Dedifferentiated amniotic fluid mesenchymal stem cell (primary cell): ENCODE results near the gene ARSB.
A peak's percentile ranks its signal among the peaks of the same experiment; 100 is the strongest.
"Not testable (repeated sequence)": the region's sequence is repeated elsewhere in the genome, so short reads cannot be mapped to it uniquely, and the experiment has no call there.

Source experiments
- DNase-seq: peaks from one replicate; pipeline ENCODE4 v3.0.0-alpha.2; 2016; ENCODE audit errors: extremely low spot score

The ARSB gene

DNA sequence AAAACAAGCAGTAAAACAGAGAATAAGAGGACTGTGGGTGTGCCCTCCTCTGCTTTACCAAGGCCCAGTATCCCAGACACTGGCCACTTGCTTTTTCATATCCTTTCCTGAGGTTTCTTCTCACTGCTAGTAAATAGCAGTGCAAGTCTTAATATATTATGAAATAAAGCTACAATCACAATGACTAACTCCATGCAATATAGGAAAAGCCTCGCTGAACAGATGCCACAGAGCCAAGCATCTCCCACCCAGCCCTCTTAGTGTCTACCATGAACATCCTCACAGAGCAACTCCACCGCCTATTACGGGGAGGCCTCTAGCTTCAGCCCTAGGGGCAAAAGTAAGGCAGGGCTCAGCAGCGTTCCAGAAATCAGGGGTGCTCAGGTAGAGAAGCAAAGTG is 205.8 kb downstream of the ARSB start:
- DNase-seq: no peak

DNA sequence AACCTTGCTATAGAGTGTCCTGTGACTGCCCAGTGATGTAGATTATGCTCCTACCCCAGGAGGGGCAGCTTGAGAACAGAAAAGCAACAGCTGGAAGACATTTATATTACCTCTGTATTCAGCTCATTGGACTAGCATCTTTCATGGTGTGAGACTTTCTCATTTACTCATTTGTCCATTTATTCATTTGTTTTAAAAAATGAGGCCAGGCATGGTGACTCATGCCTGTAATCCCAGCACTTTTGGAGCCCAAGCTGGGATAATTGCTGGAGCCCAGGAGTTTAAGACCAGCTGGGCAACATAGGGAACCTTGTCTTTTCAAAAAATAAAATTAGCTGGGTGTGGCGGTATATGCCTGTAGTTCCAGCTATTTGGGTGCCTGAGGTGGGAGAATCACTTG is 206.6 kb downstream of the ARSB start:
- DNase-seq: no peak

DNA sequence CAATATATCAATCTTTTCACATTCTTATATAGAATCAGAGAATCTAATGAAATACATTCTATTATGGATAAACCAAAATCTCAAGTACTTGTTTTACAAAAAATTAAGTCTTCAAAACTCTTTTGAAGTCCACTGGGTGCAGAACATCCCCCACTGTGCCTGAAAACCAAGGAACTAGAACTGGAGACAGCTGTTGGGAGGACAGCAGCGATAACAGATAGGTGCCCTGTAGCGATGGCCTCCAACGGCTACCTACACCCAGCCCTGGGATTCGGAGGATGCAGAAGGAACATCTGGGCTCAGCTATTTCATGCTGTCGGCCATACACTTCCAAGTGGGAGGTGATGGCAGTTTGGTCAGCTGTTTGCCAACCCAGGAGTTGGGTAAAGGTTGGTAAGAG is 207.2 kb downstream of the ARSB start:
- DNase-seq: no peak

DNA sequence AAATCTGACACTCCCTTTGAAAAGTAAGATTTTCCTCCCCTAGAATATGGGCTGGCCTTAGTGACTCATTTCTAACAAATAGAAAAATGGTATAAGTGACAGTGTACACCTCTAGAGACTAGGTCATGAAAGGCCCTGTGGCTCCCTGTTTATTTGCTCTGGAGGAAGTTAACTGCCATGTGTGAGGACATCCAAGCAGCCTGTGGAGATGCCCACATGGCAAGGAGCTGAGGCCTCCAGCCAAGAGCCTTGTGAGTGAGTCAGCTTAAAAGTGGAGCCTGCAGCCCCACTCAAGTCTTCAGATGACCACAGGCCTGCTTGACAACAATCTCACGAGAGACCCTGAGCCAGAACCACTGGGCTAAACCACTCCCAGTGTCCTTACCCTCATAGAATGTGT is 208.5 kb downstream of the ARSB start:
- no peak for DNase-seq

DNA sequence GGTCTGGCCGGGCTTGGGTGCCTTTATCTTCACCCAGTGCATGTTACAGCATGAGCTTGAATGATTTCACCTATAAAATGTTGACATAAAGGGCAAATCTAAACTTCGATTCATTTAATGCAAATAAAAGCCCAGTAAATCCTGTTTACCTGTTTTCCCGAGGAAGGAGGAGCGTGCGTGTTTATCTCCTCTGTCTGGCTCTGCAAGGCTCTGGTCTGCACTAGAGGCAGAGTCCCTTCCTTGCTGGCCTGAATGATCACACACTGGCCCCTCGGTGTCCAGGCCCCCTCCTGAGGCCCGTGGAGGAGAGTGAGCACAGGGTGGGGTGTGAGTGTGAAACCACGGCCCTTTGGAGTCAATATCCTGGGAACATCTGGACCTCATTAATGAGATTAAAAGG is 211.5 kb downstream of the ARSB start:
- DNase-seq: no peak

DNA sequence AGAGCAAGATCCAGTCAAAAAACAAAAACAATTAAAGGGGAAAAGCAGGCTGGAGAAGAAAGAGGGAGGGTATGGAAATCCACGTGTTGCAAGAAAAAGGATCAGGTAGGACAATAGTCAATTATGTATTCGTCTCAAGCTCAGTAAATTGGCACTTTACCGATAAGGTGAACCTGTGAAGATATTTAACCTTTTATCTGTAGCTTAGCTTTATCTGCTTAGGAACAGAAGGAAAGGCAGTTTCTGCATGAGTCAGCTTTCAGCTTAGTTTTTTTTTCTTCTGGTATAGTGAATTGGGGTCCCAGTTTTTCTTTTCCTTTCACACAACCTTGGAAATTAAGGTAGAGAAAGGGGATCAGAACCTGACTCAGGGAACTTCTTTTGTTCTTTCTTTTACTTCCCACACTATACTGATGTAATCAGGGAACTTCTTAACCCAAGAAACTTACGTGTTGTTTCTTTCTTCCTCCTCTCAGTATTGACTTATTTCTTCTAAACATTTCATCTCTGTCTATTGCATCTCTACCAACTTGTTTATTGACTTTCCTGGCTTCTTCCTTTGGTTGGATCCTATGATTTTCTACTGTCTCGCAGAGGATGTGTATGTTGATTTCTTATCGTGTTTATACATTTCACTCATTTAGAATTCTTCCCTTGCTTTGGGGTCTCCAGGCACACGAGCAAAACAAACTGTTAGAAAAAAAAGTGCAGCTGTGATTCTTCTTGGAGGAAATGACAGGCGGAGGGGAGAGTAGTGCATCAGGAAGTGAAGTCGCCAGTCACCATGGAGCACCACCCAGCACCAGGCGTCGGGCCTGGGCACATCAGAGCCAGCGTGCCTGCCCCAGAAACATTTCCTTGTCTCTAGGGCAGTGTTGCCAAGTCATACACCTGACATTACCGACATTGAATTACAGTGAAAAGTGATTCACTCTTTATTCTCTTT is 213.6 kb downstream of the ARSB start:
- DNase-seq: no peak

DNA sequence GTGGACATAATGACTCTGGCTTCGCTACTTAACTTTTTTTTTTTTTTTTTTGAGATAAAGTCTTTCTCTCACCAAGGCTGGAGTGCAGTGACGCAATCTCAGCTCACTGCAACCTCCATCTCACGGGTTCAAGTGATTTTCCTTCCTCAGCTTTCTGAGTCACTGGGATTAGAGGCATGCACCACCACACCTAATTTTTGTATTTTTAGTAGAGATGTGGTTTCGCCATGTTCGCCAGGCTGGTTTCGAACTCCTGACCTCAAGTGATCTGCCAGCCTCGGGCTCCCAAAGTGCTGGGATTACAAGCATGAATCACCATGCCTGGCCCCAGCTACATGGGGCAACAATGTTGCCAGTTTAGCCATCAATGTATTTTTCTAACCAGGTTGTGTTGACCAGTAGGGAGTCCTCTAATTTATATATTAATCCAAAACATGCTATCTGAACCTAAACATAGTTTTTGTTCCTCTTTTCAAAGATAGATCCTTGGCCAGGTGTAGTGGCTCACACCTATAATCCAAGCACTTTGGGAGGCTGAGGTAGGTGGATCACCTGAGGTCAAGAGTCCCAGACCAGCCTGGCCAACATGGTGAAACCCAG is 216.2 kb downstream of the ARSB start:
- no peak for DNase-seq

DNA sequence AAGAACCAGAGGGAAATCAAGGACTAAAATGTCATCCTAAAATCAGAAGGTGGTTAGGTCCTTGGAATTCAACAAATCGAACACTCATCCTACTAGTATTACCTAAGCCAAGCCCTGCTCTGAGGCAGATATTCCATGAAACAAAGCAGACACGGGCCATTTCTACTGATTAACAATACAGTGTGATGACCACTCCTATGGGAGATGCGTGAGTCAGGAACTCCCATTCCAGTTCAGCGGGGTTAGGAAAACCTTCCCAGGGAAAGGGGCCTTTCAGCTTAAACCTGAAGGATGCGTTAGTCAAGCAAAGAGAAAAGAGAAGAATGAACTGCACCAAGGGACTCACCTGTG is 218.7 kb downstream of the ARSB start:
- DNase-seq: no peak

DNA sequence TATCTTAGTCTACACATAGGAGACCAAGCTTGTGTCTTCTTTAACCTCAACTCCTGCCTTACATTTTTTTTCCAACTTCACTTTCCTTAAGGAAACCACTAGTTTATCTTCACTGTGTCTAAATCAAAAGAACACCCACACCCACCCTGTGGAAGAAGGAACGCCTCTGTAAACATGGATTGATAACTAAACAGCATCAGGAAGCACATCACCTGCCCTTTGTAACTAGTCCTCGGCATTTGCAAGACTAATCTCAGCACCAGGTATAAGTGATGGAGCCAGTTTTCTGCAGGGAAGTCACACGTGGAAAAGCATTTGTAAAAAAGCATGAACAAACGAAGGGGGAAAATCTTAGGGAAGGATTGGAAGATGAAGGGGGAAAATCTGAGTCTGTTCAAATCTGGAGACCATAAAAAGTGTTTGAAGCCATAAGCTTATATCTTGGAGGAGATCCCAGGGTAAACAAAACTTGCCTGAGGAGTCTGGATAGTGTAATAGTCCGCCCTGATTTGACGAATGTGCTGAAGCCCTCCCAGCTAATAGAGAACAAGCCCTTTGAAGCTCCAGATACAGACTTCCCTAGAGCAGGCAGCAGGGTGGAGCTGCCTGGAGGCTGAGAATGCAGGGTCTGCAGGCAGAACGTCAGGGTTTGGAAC is 219.2 kb downstream of the ARSB start:
- DNase-seq: no peak

DNA sequence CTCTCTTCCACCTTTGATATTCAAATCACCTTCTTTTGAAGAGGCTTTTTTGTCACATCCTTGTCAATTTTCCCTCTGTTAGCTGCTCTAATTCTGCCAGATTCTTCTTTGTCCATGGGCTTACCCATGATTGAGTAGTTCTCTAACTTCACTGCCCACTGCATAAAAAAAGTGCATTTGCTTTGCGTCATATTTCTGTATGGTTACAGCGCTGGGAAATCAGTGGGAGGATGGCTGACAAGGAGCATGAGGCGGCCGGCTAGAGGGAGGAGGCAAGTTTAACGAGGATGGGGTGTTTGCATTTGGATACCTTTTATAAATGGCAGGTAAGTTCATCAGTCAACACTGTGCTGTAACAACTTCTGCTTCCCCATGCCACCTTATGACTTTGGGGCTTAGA is 220.0 kb downstream of the ARSB start:
- no peak for DNase-seq

DNA sequence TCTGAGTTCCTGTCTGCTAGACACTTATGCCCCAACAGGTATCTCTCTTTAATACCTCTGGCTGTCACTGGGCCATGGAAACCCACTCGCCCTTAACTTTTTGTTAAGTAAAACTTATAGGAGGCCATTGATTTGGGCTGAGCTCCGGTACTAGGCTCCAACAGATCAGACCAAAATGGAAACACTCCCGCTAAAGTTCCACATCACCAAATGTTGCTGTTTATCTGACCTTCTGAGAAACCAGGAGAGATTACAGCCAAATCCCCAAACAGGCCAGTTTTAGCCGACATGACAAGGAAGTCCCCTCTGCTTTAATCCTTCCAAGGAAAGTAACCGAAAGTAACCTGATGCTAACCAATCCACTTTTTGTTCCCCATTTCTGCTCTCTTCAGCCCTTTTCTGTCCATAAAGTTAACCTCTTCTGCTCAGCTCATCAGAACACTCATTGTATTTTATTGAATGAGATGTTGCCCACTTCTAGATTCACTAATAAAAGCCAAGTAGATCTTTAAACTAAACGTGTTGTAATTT is 221.4 kb downstream of the ARSB start:
- DNase-seq: no peak

DNA sequence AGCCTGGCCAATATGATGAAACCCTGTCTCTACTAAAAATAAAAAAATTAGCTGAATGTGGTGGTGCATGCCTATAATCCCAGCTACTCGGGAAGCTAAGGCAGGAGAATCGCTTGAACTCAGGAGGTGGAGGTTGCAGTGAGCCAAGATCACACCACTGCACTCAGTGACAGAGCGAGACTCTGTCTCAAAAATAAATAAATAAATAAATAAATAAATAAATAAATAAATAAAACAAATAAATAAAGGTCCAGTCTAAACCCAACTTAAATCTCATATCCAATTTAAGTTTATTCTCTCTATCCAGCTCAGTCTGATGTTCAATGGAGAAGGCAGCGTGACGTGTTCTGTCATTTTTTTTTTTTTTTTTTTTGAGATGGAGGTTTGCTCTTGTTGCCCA is 222.4 kb downstream of the ARSB start:
- not testable (repeated sequence) for DNase-seq

DNA sequence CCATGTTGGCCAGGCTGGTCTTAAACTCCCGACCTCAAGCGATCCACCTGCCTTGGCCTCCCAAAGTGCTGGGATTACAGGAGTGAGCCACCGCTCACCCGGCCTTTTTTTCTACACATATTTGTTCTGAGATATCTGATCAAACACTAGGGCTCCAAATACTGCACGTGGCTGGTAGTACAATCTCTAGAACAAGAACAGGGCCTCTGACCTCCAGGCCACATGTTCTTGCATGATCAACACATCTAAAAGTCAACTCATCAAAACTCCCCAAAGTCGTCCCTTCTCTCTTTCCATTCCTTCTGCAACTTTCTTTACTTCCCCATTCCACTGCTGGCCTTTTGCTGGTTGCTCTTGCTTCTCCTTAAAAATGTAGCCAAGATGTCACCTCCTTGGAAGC is 223.3 kb downstream of the ARSB start:
- no peak for DNase-seq

DNA sequence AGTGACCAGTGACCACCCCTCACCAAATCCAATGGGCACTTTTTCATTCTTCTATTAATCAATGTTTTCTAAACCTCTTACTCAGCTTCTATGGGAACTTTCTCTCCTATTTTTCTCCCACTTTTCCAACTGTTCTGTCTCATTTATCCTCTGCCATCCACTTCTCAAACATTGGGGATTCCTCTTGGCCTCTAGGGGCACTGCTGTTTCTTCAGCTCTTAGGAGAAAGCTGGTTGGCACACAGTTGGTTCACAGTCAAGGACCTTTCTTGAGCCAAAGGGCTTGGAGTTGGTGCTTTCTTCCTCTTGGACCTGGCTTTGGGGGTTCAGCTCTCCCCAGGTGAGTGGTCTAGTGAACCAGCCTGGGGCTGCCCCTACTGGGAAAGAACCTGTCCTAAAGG is 224.3 kb downstream of the ARSB start:
- no peak for DNase-seq

DNA sequence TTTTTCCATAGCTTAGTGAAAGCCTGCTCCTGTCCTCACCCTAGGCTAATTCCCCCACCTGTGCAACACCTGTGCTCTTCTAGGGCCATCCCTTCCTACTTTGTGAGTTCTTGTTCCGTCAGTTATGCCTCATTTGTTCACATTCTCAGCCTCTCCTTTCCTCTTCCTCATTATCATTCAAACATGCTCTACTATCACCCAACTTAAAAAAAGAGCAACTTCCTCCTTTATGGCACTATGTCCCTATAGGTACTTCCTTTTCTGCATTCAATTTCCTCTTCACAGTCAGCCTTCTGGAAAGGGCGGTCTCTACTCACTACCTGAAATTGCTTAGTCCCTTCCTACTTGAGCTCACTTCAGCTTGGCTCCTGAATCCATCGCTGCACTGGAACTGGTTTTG is 224.7 kb downstream of the ARSB start:
- DNase-seq: no peak

DNA sequence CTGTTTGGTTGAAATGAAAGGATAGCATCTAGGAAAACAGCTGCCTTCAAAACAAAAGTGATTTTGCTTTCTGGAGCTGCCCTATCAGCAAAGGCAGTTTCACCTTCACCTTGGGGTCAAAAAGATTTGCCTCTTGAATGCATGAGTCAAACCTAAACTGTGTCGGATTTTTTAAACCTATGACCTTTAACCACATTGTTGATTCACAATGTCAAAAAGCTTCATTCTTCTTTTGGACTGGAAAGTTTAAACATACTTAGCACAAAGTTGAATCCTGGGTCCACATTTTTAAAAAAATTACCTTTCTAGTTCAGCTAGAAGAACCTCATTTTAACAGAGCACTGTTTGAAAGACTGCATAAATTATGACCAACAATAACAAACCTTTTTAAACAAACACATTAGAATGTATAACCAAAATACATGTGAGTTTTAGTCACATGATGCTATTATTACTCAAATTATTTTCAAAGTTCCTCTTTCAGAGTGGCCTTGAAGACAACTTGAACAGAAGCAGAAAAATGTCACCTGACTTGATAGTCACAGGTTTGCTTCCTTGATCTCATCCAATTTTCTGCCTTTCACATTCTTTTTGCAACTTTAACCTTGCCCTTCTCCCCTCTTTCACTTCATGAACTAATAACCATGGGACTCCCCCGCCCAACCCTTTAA is 226.8 kb downstream of the ARSB start:
- DNase-seq: no peak

DNA sequence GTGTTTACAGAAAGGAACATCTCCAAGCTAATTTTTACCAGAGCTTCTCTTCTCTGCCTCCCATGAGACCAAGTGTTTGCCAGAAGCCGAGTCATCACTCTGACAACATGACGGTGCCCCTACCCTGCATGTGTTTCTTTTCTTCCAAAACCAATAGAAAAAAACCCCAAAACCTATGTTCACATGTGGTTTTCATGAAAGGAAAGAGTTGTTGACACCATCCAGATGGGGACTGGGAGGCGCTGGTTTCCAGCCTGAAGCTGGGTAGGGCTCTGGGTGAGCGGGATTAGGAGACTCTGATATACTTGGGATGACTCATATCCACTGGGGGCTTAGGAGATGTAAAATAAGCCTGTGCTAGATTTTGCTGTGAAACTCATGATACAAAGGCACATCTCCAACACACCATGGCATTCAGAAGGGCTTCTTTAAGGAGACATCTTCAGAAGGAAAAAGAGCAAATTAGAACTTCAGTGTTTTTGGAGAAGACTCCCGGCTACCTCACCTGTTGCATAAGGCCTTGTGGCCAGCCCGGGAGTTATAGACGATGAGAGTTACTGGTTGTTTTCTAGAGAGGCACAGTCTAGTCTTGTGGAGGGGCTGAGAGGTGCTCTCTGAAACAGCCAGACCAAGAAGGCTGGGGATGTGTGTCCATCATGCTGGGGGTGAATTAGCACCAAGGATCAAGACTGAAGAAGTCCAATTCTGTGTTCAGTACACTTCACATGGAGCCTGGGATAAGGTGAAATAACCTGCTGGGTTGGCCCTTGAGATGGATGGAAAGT is 227.6 kb downstream of the ARSB start:
- peak; percentile 61 for DNase-seq

DNA sequence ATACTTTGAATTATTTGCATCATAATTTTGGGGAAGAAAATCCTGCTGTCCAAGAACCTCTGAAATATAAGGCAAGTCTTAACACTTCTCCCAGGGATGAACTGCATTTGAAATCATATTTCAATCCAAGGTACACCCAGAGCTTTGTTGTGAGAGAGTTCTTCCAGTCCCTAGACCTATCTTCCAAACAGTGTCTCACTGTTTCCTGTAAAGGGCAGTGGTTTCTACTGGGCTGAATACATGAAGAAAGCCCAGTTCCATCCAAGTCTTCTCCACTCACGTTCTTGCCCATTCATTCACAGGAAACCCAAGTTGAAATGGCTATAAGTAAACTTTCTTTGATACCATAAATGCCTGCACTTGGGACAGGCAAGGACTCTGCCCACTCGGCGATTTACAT is 228.3 kb downstream of the ARSB start:
- DNase-seq: no peak

DNA sequence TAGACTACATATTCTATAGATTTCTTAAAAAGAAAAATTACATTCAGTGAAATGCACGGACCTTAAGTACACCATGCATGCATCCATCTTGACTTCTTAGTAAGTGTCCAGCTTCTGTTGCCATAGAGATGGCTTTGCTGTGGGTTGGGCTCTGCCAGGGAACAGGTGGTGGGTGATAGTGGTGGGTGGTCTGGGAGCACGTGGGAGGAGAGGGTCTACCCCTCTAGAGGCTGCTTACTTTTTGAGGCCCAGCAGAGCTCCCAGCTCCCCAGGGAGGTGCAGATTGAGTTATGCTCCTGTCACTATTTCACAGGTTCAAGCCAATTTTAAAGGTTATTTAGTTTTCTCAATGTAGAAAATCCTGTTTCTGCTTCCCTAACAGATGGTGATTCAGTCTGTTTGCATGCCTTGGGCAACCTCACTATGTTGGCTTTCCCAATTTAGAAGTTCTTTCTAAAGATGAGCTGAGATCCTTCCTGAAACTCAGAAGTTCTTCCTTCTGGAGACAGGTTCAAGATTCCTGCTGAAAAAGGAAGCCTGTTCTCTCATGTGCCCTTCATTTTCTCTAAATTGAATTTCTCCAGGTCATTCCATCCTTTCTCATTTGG is 229.2 kb downstream of the ARSB start:
- no peak for DNase-seq

DNA sequence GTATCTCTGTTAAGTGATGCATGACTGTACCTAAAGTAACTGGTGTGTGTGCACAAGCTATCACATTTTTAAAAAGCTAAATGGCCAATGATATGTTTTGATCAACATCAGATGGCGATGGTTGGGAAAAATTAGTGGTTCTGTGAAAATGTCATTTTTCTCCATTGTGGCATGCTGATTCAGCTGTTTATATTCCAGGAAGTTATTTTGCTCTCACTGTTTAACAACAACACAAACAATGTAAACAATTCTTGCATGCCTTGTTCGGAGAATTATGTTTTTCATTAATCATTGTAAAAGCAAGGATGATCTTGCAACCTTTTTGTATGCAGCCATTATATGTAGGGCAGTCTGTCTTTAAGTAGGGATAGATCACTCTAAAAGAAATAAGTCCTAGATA is 230.5 kb downstream of the ARSB start:
- no peak for DNase-seq

DNA sequence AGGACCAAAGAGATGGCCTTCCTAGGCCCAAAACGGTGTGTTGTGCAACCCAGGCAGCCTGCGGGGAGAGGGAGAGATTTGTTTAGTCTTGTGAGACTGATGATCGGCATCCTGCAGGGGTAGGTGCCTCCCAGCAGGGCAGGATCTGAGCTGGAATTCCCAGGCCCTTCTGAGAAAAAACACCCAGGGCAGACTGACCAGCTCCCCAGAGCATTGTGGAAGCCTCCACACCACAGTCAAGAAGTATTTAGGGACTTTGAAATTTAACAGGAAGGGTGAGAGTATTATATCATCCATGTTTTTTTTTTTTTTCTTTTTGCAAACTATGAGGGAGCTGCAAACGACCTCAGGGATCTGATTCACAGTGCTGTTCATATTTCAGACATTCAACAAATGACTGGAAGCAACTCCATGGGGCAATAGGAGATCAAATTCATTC is 232.0 kb downstream of the ARSB start:
- DNase-seq: peak; percentile 24
